Stomach smooth muscle (tissue), 2 donors: ENCODE results near the gene TJP3.
"Not testable (repeated sequence)": the region's sequence is repeated elsewhere in the genome, so short reads cannot be mapped to it uniquely, and the experiment has no call there.

ENCODE experiments used
- H3K27ac ChIP-seq: one replicate; pipeline ENCODE4 v1.7.0; 2013; ENCODE audit warnings: mild to moderate bottlenecking, low read length, inconsistent platforms
- H3K27me3 ChIP-seq, 2 donors: one replicate each; pipeline ENCODE4 v1.7.0; 2013; ENCODE audit warnings: low read length in 2 of 2; ENCODE audit not compliant: insufficient read depth in 2 of 2, control insufficient read depth in 1 of 2
- H3K36me3 ChIP-seq, 2 donors: one replicate each; pipeline ENCODE4 v1.7.0; 2013; ENCODE audit warnings: low read length in 2 of 2; ENCODE audit not compliant: control insufficient read depth in 2 of 2, insufficient read depth in 2 of 2
- H3K4me1 ChIP-seq: one replicate; pipeline ENCODE4 v1.7.0; 2013; ENCODE audit warnings: low read length; ENCODE audit not compliant: control insufficient read depth, insufficient read depth
- H3K4me3 ChIP-seq, 2 donors: one replicate each; pipeline ENCODE4 v1.7.0; 2013; ENCODE audit warnings: low read length in 2 of 2
- H3K9ac ChIP-seq, 2 donors: one replicate each; pipeline ENCODE4 v1.7.0; 2013; ENCODE audit warnings: low read length in 2 of 2, mild to moderate bottlenecking in 1 of 2
- H3K9me3 ChIP-seq, 2 donors: one replicate each; pipeline ENCODE4 v1.7.0; 2013; ENCODE audit warnings: low read length in 2 of 2; ENCODE audit not compliant: control insufficient read depth in 2 of 2
- donor health status: healthy.
- donor health status: Pancreatic carcinoma.

TJP3 gene

GRCh38 chr19:3765121-3765520 lies 56.9 kb downstream of the TJP3 start:
- peaks cover 22% of the 10 kb centered on the region for H3K4me1 ChIP-seq
- H3K4me3 ChIP-seq: no peak overlapping the region
- no peak overlapping the region for H3K27ac ChIP-seq
- no peaks in the 10 kb centered on the region for H3K9me3 ChIP-seq
- no peak overlapping the region for H3K9ac ChIP-seq
- H3K36me3 ChIP-seq: peaks cover 10 to 17% of the 10 kb centered on the region in 2 donors
- no peaks in the 10 kb centered on the region for H3K27me3 ChIP-seq

- not testable (repeated sequence) for H3K27ac ChIP-seq, H3K27me3 ChIP-seq, H3K9ac ChIP-seq, H3K9me3 ChIP-seq, H3K4me3 ChIP-seq
- peaks cover 16% of the 10 kb centered on the region for H3K4me1 ChIP-seq
- H3K36me3 ChIP-seq: peaks cover 10 to 17% of the 10 kb centered on the region in 2 donors
These were observed 57.6 kb downstream of the TJP3 start for GRCh38 chr19:3765757-3766156.

GRCh38 chr19:3766520-3766919 lies 58.3 kb downstream of the TJP3 start:
- Histone ChIP-seq H3K4me3 (no peak overlapping the region), H3K27me3 (no peaks in the 10 kb centered on the region), H3K9me3 (no peaks in the 10 kb centered on the region), H3K27ac (no peak overlapping the region), H3K9ac (no peak overlapping the region), H3K4me1 (peaks cover 11% of the 10 kb centered on the region), H3K36me3 (peaks cover 10 to 17% of the 10 kb centered on the region in 2 donors)

GRCh38 chr19:3767050-3767449 lies 58.9 kb downstream of the TJP3 start:
- no peak overlapping the region for H3K9ac ChIP-seq
- no peak overlapping the region for H3K4me3 ChIP-seq
- peaks cover 10 to 17% of the 10 kb centered on the region in 2 donors for H3K36me3 ChIP-seq
- H3K27me3 ChIP-seq: peaks cover 0 to 3% of the 10 kb centered on the region in 2 donors
- H3K9me3 ChIP-seq: no peaks in the 10 kb centered on the region
- H3K4me1 ChIP-seq: peaks cover 6% of the 10 kb centered on the region
- no peak overlapping the region for H3K27ac ChIP-seq

- Histone ChIP-seq H3K27me3 (peaks cover 0 to 3% of the 10 kb centered on the region in 2 donors), H3K9ac (no peak overlapping the region), H3K4me3 (no peak overlapping the region), H3K36me3 (peaks cover 10 to 17% of the 10 kb centered on the region in 2 donors), H3K4me1 (peaks cover 3% of the 10 kb centered on the region), H3K27ac (no peak overlapping the region), H3K9me3 (no peaks in the 10 kb centered on the region)
These were observed 60.0 kb downstream of the TJP3 start for GRCh38 chr19:3768015-3768747.

GRCh38 chr19:3768748-3769099 lies 60.5 kb downstream of the TJP3 start:
- Histone ChIP-seq H3K36me3 (peaks cover 10 to 17% of the 10 kb centered on the region in 2 donors), H3K27me3 (peaks cover 0 to 3% of the 10 kb centered on the region in 2 donors), H3K9ac (no peak overlapping the region), H3K4me1 (no peaks in the 10 kb centered on the region), H3K9me3 (no peaks in the 10 kb centered on the region), H3K4me3 (no peak overlapping the region), H3K27ac (no peak overlapping the region)

GRCh38 chr19:3769494-3769893 lies 61.3 kb downstream of the TJP3 start:
- no peaks in the 10 kb centered on the region for H3K9me3 ChIP-seq
- no peak overlapping the region for H3K9ac ChIP-seq
- peaks cover 10 to 17% of the 10 kb centered on the region in 2 donors for H3K36me3 ChIP-seq
- peaks cover 0 to 3% of the 10 kb centered on the region in 2 donors for H3K27me3 ChIP-seq
- no peak overlapping the region for H3K4me3 ChIP-seq
- no peaks in the 10 kb centered on the region for H3K4me1 ChIP-seq
- no peak overlapping the region for H3K27ac ChIP-seq

GRCh38 chr19:3770136-3770999 lies 62.2 kb downstream of the TJP3 start:
- no peak overlapping the region for H3K4me3 ChIP-seq
- peaks cover 7 to 12% of the 10 kb centered on the region in 2 donors for H3K36me3 ChIP-seq
- peaks cover 0 to 3% of the 10 kb centered on the region in 2 donors for H3K27me3 ChIP-seq
- no peaks in the 10 kb centered on the region for H3K9me3 ChIP-seq
- no peak overlapping the region for H3K9ac ChIP-seq
- H3K4me1 ChIP-seq: no peaks in the 10 kb centered on the region
- H3K27ac ChIP-seq: no peak overlapping the region

GRCh38 chr19:3771000-3771905 lies 63.1 kb downstream of the TJP3 start:
- no peak overlapping the region for H3K4me3 ChIP-seq
- H3K4me1 ChIP-seq: no peaks in the 10 kb centered on the region
- no peaks in the 10 kb centered on the region for H3K9me3 ChIP-seq
- no peak overlapping the region for H3K9ac ChIP-seq
- H3K27me3 ChIP-seq: peaks cover 0 to 3% of the 10 kb centered on the region in 2 donors
- H3K27ac ChIP-seq: no peak overlapping the region
- peaks cover 6 to 12% of the 10 kb centered on the region in 2 donors for H3K36me3 ChIP-seq

GRCh38 chr19:3771906-3772455 lies 63.8 kb downstream of the TJP3 start, which contains the start of gene RAX2:
TSS of gene RAX2 (minus strand) at chr19:3772228. CDS start at chr19:3771742, 486 bp downstream.
- no peaks in the 10 kb centered on the region for H3K4me1 ChIP-seq
- H3K9ac ChIP-seq: no peak within 1 kb of the TSS
- H3K9me3 ChIP-seq: no peaks in the 10 kb centered on the region
- H3K27me3 ChIP-seq: peaks cover 0 to 3% of the 10 kb centered on the region in 2 donors
- peaks cover 2 to 7% of the 10 kb centered on the region in 2 donors for H3K36me3 ChIP-seq
- no peak within 1 kb of the TSS for H3K27ac ChIP-seq
- H3K4me3 ChIP-seq: no peak within 1 kb of the TSS
